Natural killer cell treated with Interleukin-12 subunit alpha and Interleukin-12 subunit beta and Interleukin-15 and Interleukin-18, amount 100 ng/mL, for 72 hours (primary cell): Measurements from ENCODE around the gene CBY1. TPM values are rescaled to one million over a fixed set of nuclear protein-coding genes. Genes with fewer than 3 reads are reported as not detected.
A peak's percentile ranks its signal among the peaks of the same experiment; 100 is the strongest.
"Not testable (repeated sequence)": the region's sequence is repeated elsewhere in the genome, so short reads cannot be mapped to it uniquely, and the experiment has no call there.

Source experiments
- ATAC-seq, 2 donors: fragments of 150-1000 bp; cut with Tn5 transposase in 1 of 2; sonication (Bioruptor Pico), chemical (Tn5 transposase) in 1 of 2; 2 replicates each; pipeline ENCODE4 v1.10.0; 2021
- DNase-seq: peaks from one replicate; pipeline ENCODE4 v3.0.0; 2022; ENCODE audit warnings: low spot score
- H3K27ac Mint-ChIP-seq, 2 donors: 1 replicate in 1 of 2; 2 replicates in 1 of 2; pipeline ENCODE4 v1.8.0; 2022; ENCODE audit warnings: mixed read lengths in 2 of 2, mild to moderate bottlenecking in 1 of 2, moderate library complexity in 1 of 2
- H3K27me3 Mint-ChIP-seq, 2 donors: 1 replicate in 1 of 2; 2 replicates in 1 of 2; pipeline ENCODE4 v1.8.0; 2022; ENCODE audit warnings: mixed read lengths in 2 of 2
- H3K36me3 Mint-ChIP-seq: one replicate; pipeline ENCODE4 v1.8.0; 2022; ENCODE audit warnings: mixed read lengths
- H3K4me1 Mint-ChIP-seq, 2 donors: 1 replicate in 1 of 2; 2 replicates in 1 of 2; pipeline ENCODE4 v1.8.0; 2022; ENCODE audit warnings: low read depth in 2 of 2, mixed read lengths in 2 of 2, mild to moderate bottlenecking in 1 of 2
- H3K4me3 Mint-ChIP-seq: one replicate; pipeline ENCODE4 v1.8.0; 2022; ENCODE audit warnings: mixed read lengths
- H3K9me3 Mint-ChIP-seq: 2 replicates; pipeline ENCODE4 v1.8.0; 2022; ENCODE audit warnings: mixed read lengths
- total RNA-seq, 2 donors: library from RNA; stranded (reverse); gene quantifications; one replicate each; pipeline ENCODE4 v1.2.3, GENCODE V29; 2022

Gene CBY1
- total RNA-seq, 2 donors from 2014 or later = 8.7 to 12.4 TPM

GRCh38 chr22:38629108-38629507, 27.3 kb upstream of the CBY1 start:
- no peaks in the 10 kb centered on the region for H3K9me3 Mint-ChIP-seq
- peaks cover 11 to 17% of the 10 kb centered on the region in 2 donors for H3K4me1 Mint-ChIP-seq
- DNase-seq = no peak
- no peaks in the 10 kb centered on the region for H3K36me3 Mint-ChIP-seq
- no peak overlapping the region for H3K4me3 Mint-ChIP-seq
- no peak for ATAC-seq
- no peak overlapping the region for H3K27ac Mint-ChIP-seq
- H3K27me3 Mint-ChIP-seq = peaks cover 2 to 22% of the 10 kb centered on the region in 2 donors

- no peaks in the 10 kb centered on the region for H3K36me3 Mint-ChIP-seq
- H3K27me3 Mint-ChIP-seq = peaks cover 2 to 22% of the 10 kb centered on the region in 2 donors
- H3K27ac Mint-ChIP-seq = peak overlapping the region; percentile 7 to 19
- H3K9me3 Mint-ChIP-seq = no peaks in the 10 kb centered on the region
- peaks cover 11 to 17% of the 10 kb centered on the region in 2 donors for H3K4me1 Mint-ChIP-seq
- peak overlapping the region; percentile 63 for H3K4me3 Mint-ChIP-seq
- ATAC-seq (peak; percentile 77 to 78), DNase-seq (no peak)
These were observed 24.7 kb upstream of the CBY1 start for GRCh38 chr22:38631724-38632123.

GRCh38 chr22:38632528-38632927, 23.9 kb upstream of the CBY1 start:
- Mint-ChIP-seq H3K36me3 (no peaks in the 10 kb centered on the region), H3K4me3 (no peak overlapping the region), H3K4me1 (peaks cover 11 to 17% of the 10 kb centered on the region in 2 donors), H3K27ac (no peak overlapping the region), H3K27me3 (peaks cover 2 to 22% of the 10 kb centered on the region in 2 donors), H3K9me3 (no peaks in the 10 kb centered on the region)
- ATAC-seq (no peak), DNase-seq (no peak)

- DNase-seq = no peak
- Mint-ChIP-seq H3K36me3 (no peaks in the 10 kb centered on the region), H3K4me1 (no peaks in the 10 kb centered on the region), H3K9me3 (no peaks in the 10 kb centered on the region), H3K4me3 (no peak overlapping the region), H3K27me3 (peaks cover 3 to 9% of the 10 kb centered on the region in 2 donors), H3K27ac (no peak overlapping the region)
- no peak for ATAC-seq
These were observed 18.2 kb upstream of the CBY1 start for GRCh38 chr22:38638216-38638615.

GRCh38 chr22:38638728-38639127, 17.7 kb upstream of the CBY1 start:
- Mint-ChIP-seq H3K27me3 (peaks cover 3 to 8% of the 10 kb centered on the region in 2 donors), H3K36me3 (no peaks in the 10 kb centered on the region), H3K4me1 (no peaks in the 10 kb centered on the region), H3K27ac (no peak overlapping the region), H3K4me3 (no peak overlapping the region), H3K9me3 (no peaks in the 10 kb centered on the region)
- DNase-seq (no peak), ATAC-seq (no peak)

- H3K4me1 Mint-ChIP-seq = no peaks in the 10 kb centered on the region
- no peak overlapping the region for H3K27ac Mint-ChIP-seq
- peaks cover 3 to 8% of the 10 kb centered on the region in 2 donors for H3K27me3 Mint-ChIP-seq
- H3K4me3 Mint-ChIP-seq = no peak overlapping the region
- H3K36me3 Mint-ChIP-seq = no peaks in the 10 kb centered on the region
- ATAC-seq (no peak), DNase-seq (no peak)
- H3K9me3 Mint-ChIP-seq = no peaks in the 10 kb centered on the region
These were observed 14.9 kb upstream of the CBY1 start for GRCh38 chr22:38641476-38642040.

- not testable (repeated sequence) for H3K36me3 Mint-ChIP-seq, H3K4me3 Mint-ChIP-seq, H3K4me1 Mint-ChIP-seq, H3K9me3 Mint-ChIP-seq, DNase-seq, H3K27ac Mint-ChIP-seq
- ATAC-seq = peak in 1 of 2 donors; percentile 77
- peaks cover 10 to 18% of the 10 kb centered on the region in 2 donors for H3K27me3 Mint-ChIP-seq
These were observed 12.2 kb upstream of the CBY1 start for GRCh38 chr22:38644245-38644644.

GRCh38 chr22:38645430-38645829, 11.0 kb upstream of the CBY1 start:
- Mint-ChIP-seq H3K4me3 (no peak overlapping the region), H3K27ac (no peak overlapping the region), H3K4me1 (no peaks in the 10 kb centered on the region), H3K36me3 (no peaks in the 10 kb centered on the region), H3K9me3 (no peaks in the 10 kb centered on the region), H3K27me3 (peaks cover 10 to 18% of the 10 kb centered on the region in 2 donors)
- ATAC-seq = no peak
- no peak for DNase-seq

- Mint-ChIP-seq H3K9me3 (no peaks in the 10 kb centered on the region), H3K27me3 (peaks cover 7 to 17% of the 10 kb centered on the region in 2 donors), H3K4me1 (no peaks in the 10 kb centered on the region), H3K36me3 (no peaks in the 10 kb centered on the region), H3K4me3 (no peak overlapping the region), H3K27ac (no peak overlapping the region)
- ATAC-seq (no peak), DNase-seq (no peak)
These were observed 6.5 kb upstream of the CBY1 start for GRCh38 chr22:38649841-38650522.

- H3K4me3 Mint-ChIP-seq = no peak overlapping the region
- peaks cover 0 to 10% of the 10 kb centered on the region in 2 donors for H3K4me1 Mint-ChIP-seq
- no peaks in the 10 kb centered on the region for H3K9me3 Mint-ChIP-seq
- no peaks in the 10 kb centered on the region for H3K36me3 Mint-ChIP-seq
- DNase-seq = no peak
- peaks cover 2 to 11% of the 10 kb centered on the region in 2 donors for H3K27me3 Mint-ChIP-seq
- no peak for ATAC-seq
- H3K27ac Mint-ChIP-seq = no peak overlapping the region
These were observed 3.6 kb upstream of the CBY1 start for GRCh38 chr22:38652859-38653258.

- H3K27me3 Mint-ChIP-seq = peaks cover 0 to 7% of the 10 kb centered on the region in 2 donors
- no peaks in the 10 kb centered on the region for H3K9me3 Mint-ChIP-seq
- ATAC-seq (no peak), DNase-seq (no peak)
- peak overlapping the region; percentile 22 for H3K4me3 Mint-ChIP-seq
- peaks cover 0 to 12% of the 10 kb centered on the region in 2 donors for H3K4me1 Mint-ChIP-seq
- H3K27ac Mint-ChIP-seq = peak overlapping the region in 1 of 2 donors; percentile 15
- H3K36me3 Mint-ChIP-seq = no peaks in the 10 kb centered on the region
These were observed 2.7 kb upstream of the CBY1 start for GRCh38 chr22:38653741-38654140.

- no peak for ATAC-seq
- peaks cover 0 to 12% of the 10 kb centered on the region in 2 donors for H3K4me1 Mint-ChIP-seq
- peaks cover 0 to 7% of the 10 kb centered on the region in 2 donors for H3K27me3 Mint-ChIP-seq
- H3K36me3 Mint-ChIP-seq = no peaks in the 10 kb centered on the region
- no peak for DNase-seq
- no peaks in the 10 kb centered on the region for H3K9me3 Mint-ChIP-seq
- peak overlapping the region; percentile 86 to 94 for H3K27ac Mint-ChIP-seq
- peak overlapping the region; percentile 95 for H3K4me3 Mint-ChIP-seq
These were observed 751 bp upstream of the CBY1 start for GRCh38 chr22:38655519-38656255.

GRCh38 chr22:38657045-38657909, 839 bp downstream of the CBY1 start:
- Mint-ChIP-seq H3K27me3 (no peaks in the 10 kb centered on the region), H3K4me1 (peaks cover 0 to 12% of the 10 kb centered on the region in 2 donors), H3K27ac (peak overlapping the region; percentile 86 to 94), H3K9me3 (no peaks in the 10 kb centered on the region), H3K36me3 (no peaks in the 10 kb centered on the region), H3K4me3 (peak overlapping the region; percentile 95)
- DNase-seq (no peak), ATAC-seq (no peak)
